ENCODE data around the gene PIK3C2A. TPM values are rescaled to one million over a fixed set of nuclear protein-coding genes. Genes with fewer than 3 reads are reported as not detected.

Gene PIK3C2A
- polyA plus RNA-seq, 1 experiment, result 42.3 TPM

- ChIA-PET POLR2A (interaction anchor here (0.7 to 0.9 kb wide), 2 partner anchors 14 to 144 kb away, joined by 3 read pairs; partner anchors contain the start of genes PIK3C2A and RPS13), CTCF (interaction anchor here (0.6 to 3.2 kb wide), 5 partner anchors 8 to 162 kb away, joined by 3 to 21 read pairs (median 12); no protein-coding TSS in a partner anchor)
- no peak overlapping the region for H3K4me3 ChIP-seq (ENCODE audit: low read depth, low read length)
- no peaks in the 10 kb centered on the region for H3K9me3 ChIP-seq (ENCODE audit: control insufficient read depth, insufficient read depth, low read length)
- H3K27ac ChIP-seq (ENCODE audit: low read depth, low read length), result no peak overlapping the region
- DNase-seq (ENCODE audit: low read depth, low spot score), result no peak
- no peak for TF ChIP-seq CTCF (IDR thresholded peaks at IDR 0.05; ENCODE audit: low read depth, low read length)
- H3K27me3 ChIP-seq (ENCODE audit: control insufficient read depth, insufficient read depth, low read length), result no peaks in the 10 kb centered on the region
Measured at GRCh38 chr11:17221968-17222367, 14.2 kb upstream of the PIK3C2A start.

GRCh38 chr11:17219016-17219415 lies 11.2 kb upstream of the PIK3C2A start:
- no peak overlapping the region for H3K27ac ChIP-seq (ENCODE audit: low read depth, low read length)
- H3K9me3 ChIP-seq (ENCODE audit: control insufficient read depth, insufficient read depth, low read length), result no peaks in the 10 kb centered on the region
- ChIA-PET CTCF (interaction anchor here (0.7 to 4.4 kb wide), 3 partner anchors 10 to 135 kb away, joined by 3 to 16 read pairs (median 13); no protein-coding TSS in a partner anchor), POLR2A (no interaction called here)
- H3K4me3 ChIP-seq (ENCODE audit: low read depth, low read length), result no peak overlapping the region
- no peaks in the 10 kb centered on the region for H3K27me3 ChIP-seq (ENCODE audit: control insufficient read depth, insufficient read depth, low read length)
- no peak for TF ChIP-seq CTCF (IDR thresholded peaks at IDR 0.05; ENCODE audit: low read depth, low read length)
- no peak for DNase-seq (ENCODE audit: low read depth, low spot score)

GRCh38 chr11:17218403-17218802 lies 10.6 kb upstream of the PIK3C2A start:
- POLR2A ChIA-PET, result no interaction called here
- H3K4me3 ChIP-seq (ENCODE audit: low read depth, low read length), result no peak overlapping the region
- no peak overlapping the region for H3K27ac ChIP-seq (ENCODE audit: low read depth, low read length)
- no peaks in the 10 kb centered on the region for H3K9me3 ChIP-seq (ENCODE audit: control insufficient read depth, insufficient read depth, low read length)
- no peak for DNase-seq (ENCODE audit: low read depth, low spot score)
- no peaks in the 10 kb centered on the region for H3K27me3 ChIP-seq (ENCODE audit: control insufficient read depth, insufficient read depth, low read length)
- CTCF ChIA-PET, result interaction anchor here (0.7 to 4.4 kb wide), 3 partner anchors 9 to 136 kb away, joined by 3 to 16 read pairs (median 13); no protein-coding TSS in a partner anchor
- TF ChIP-seq CTCF (IDR thresholded peaks at IDR 0.05; ENCODE audit: low read depth, low read length), result no peak

GRCh38 chr11:17217401-17217800 lies 9.6 kb upstream of the PIK3C2A start:
- DNase-seq (ENCODE audit: low read depth, low spot score), result no peak
- ChIA-PET POLR2A (interaction anchor here (0.6 kb wide), 1 partner anchor 144 kb away, joined by 6 read pairs; no protein-coding TSS in a partner anchor), CTCF (interaction anchor here (0.8 to 4.4 kb wide), 3 partner anchors 12 to 166 kb away, joined by 3 to 16 read pairs (median 13); no protein-coding TSS in a partner anchor)
- TF ChIP-seq CTCF (IDR thresholded peaks at IDR 0.05; ENCODE audit: low read depth, low read length), result no peak
- Histone ChIP-seq H3K4me3 (ENCODE audit: low read depth, low read length) (no peak overlapping the region), H3K9me3 (ENCODE audit: control insufficient read depth, insufficient read depth, low read length) (no peaks in the 10 kb centered on the region), H3K27me3 (ENCODE audit: control insufficient read depth, insufficient read depth, low read length) (no peaks in the 10 kb centered on the region), H3K27ac (ENCODE audit: low read depth, low read length) (no peak overlapping the region)

DNA sequence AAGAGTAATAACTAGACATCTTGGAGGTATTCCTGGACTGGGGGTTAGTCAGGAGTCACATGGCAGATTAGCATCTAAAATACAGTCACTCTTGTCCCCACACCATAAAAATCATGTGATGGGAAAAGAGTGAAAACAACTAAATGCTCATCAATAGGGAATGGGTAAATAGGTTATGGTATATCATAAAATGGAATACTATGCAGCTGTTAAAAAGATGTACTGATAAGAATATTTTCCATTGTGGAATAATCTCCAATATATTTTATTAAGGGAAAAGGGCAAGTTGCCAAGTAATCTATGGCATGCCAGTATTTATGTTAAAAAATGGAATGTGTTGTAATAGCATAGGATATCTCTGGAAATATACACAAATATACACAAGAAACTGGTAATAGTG lies 6.6 kb upstream of the PIK3C2A start:
- H3K4me3 ChIP-seq (ENCODE audit: low read depth, low read length), result no peak overlapping the region
- no peak for DNase-seq (ENCODE audit: low read depth, low spot score)
- ChIA-PET CTCF (interaction anchor here (1.1 kb wide), 1 partner anchor 16 kb away, joined by 3 read pairs; no protein-coding TSS in a partner anchor), POLR2A (no interaction called here)
- TF ChIP-seq CTCF (IDR thresholded peaks at IDR 0.05; ENCODE audit: low read depth, low read length), result no peak
- H3K9me3 ChIP-seq (ENCODE audit: control insufficient read depth, insufficient read depth, low read length), result no peaks in the 10 kb centered on the region
- H3K27me3 ChIP-seq (ENCODE audit: control insufficient read depth, insufficient read depth, low read length), result no peaks in the 10 kb centered on the region
- no peak overlapping the region for H3K27ac ChIP-seq (ENCODE audit: low read depth, low read length)
